DMS114 treated with DMSO at 0.1 percent for 48 hours (cell line): ENCODE results near the gene SH3BP1.
"Not testable (repeated sequence)": the region's sequence is repeated elsewhere in the genome, so short reads cannot be mapped to it uniquely, and the experiment has no call there.

Source experiments
- DNase-seq: peaks from one replicate; lab custom pipeline; 2025; ENCODE audit not compliant: unreplicated experiment; lab: John Stamatoyannopoulos, UW

Gene SH3BP1

DNA sequence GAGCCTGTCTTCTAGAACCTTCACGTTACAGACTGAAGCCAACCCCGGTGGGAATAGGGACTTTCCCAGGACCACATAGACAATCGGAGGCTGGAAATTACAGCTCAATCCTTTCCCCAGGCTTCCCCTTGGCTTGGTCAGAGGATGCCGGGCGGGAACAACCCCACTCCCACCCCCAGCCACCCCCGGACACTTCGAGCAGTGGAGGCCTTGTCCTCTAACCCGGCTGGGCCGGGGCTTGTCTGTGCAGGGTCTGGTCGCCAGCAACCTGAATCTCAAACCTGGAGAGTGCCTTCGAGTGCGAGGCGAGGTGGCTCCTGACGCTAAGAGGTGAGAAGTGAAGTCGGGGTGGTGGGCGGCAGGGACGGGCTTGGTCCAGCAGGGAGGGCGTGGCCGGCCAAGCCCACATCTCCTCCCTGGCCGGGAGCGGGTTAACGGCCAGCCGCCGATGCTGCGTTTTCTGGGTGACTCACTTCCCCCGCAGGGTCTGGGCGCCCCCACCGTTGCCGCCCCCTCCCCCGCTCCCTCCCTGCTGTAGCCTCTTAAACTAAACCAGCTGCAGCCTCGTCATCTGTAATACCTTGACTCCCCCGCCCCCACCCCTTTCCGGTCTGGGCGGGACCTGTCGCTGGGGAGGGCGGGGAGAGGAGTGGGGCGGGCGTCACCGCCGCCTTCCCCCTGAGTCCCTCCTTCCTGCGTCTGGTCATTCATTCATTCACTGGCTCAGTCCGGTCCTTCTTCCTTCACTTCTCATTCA lies 37.4 kb downstream of the SH3BP1 start:
- peak; percentile 58 for DNase-seq

DNA sequence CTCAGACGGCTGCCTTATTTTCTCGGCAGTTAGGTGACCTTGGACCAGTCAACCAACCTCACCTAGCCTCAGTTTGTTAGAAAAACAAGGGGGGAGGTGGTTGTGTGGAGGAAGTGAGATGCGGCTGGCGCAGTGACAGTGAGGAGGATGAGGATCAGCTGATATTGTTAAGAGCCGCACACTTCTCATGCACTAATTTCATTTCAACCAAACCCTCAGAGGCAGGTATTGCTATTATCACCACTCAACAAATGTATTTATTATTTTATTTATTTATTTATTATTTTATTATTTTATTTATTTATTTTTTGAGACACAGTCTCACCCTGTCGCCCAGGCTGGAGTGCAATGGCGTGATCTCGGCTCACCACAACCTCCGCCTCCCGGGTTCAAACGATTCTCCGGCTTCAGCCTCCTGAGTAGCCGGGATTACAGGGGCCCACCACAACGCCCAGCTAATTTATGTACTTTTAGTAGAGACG lies 38.1 kb downstream of the SH3BP1 start:
- DNase-seq: no peak

DNA sequence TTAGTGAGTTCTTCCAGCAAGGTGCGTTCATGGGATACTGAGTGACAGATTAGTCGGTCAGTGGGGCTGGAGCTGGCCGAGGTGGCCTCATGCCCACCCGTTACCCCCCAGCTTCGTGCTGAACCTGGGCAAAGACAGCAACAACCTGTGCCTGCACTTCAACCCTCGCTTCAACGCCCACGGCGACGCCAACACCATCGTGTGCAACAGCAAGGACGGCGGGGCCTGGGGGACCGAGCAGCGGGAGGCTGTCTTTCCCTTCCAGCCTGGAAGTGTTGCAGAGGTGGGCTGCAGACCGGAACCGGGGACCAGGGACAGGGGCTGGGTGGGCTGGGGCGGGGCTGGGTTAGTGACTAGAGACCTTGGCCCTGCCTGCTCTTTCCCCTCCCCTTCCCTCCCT lies 38.9 kb downstream of the SH3BP1 start:
- DNase-seq: no peak

DNA sequence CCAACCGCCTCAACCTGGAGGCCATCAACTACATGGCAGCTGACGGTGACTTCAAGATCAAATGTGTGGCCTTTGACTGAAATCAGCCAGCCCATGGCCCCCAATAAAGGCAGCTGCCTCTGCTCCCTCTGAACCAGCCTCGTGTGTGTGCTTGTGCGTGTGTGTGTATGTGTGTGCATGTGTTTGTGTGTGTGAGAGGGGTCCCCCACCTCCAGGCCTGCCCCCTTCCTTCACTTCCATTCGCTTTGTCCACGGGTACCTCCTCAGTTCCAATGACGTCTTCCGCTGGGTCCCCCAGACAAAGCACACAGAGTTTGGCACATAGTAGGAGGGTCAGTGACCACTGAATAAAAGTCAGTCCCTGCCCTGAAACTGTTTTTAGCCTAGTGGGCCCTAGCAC lies 40.2 kb downstream of the SH3BP1 start:
- no peak for DNase-seq

DNA sequence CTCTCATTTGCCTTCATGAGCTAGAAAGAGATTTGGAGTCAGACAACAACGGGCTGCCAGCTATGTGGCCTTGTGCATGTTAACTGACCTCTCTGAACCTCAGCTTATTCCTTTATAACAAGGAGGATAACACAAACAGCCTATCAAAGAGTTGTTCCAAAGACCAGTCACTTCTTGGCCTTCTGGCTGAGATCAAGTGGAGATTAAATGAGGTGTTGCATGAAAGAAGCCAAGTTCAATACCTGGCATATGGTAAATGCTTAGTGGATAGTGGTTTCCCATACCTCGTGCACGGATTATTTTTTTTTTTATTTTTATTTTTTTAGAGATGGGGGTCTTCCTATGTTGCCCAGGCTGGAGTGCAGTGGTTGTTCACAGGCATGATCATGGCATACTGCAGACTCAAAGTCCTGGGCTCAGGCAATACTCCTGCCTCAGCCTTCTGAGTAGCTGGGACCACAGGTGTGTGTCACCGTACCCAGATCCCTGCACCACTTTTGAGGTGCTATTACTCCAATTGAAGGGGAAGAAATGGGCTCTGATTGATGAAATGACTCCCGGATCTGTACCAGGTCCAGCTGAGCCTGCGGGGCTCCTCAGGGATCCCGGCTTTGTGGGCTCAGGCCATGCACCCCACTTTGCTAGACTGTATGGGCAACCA lies 40.9 kb downstream of the SH3BP1 start:
- no peak for DNase-seq

DNA sequence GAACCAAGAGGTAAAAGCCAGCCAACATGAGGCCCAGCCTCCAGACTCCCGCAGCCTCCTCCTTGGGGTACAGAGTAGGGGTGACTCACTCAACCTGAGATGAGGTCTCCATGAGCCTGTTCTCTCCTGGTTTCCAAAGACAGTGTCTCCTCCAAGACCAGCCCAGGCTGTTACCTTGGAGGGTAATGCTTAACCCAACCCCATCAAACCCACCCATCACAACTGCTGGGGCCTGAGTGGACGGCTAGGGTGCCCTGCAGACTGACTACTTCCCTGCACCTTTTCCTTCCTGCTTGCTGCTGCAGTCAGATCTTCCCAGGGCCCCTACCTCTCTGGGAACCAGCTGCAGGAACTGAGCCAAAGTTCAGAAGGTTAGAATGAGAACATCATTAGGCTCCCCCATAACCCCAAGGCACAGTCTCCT lies 41.5 kb downstream of the SH3BP1 start:
- no peak for DNase-seq

DNA sequence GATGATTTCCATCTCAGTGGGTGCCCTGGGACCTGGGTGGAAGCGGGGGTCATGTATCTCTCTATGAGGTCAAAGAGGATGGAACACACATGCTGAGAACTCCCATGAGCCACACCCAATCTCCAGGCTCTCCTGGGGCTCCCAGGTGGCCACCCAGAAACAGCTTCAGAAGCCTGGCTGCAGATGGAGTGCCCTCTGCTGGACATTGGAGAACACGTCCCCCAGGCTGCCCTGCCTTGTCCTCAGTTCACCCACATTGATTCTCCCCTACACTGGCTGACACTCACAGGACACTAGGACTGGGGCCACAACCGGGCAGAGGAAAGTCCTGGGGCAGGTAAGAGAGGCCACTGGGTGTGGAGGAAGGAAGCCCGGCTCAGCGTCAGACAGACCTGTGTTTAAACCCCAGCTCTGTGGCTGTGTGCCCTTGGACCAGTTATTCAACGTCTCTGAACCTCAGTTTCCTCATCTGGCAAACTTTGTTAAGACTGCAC lies 42.1 kb downstream of the SH3BP1 start:
- peak; percentile 40 for DNase-seq

DNA sequence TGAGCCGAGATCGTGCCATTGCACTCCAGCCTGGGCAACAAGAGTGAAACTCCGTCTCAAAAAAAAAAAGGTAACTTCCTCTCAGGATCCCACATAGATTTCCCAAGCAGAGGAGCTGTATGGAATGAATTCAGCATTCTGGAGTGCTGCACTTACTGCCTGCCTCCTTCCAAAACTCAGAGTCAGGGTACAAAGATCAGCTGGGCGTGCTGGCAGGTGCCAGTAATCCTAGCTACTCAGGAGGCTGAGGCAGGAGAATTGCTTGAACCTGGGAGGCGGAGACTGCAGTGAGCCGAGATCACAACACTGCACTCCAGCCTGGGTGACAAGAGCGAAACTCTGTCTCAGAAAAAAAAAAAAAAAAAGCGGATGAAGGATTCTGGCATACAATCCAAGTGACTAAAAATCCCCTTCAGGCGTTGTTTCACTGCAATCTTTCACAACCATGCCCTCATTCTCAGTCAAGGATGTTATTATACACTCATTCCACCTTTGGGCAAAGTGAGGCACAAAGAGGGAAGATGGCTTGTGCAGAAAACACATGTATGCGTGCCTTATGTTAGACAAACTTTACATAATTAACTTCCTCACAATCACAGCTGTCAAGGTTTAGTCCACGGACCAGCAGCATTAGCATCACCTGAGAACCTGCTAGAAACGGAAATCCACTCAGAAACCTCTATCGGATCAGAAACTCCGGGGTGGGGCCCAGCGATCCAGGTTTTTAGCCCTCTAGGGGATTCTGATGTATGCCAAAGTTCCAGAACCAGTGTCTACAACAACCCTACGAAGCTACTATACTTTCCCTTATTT lies 45.5 kb downstream of the SH3BP1 start:
- no peak for DNase-seq

DNA sequence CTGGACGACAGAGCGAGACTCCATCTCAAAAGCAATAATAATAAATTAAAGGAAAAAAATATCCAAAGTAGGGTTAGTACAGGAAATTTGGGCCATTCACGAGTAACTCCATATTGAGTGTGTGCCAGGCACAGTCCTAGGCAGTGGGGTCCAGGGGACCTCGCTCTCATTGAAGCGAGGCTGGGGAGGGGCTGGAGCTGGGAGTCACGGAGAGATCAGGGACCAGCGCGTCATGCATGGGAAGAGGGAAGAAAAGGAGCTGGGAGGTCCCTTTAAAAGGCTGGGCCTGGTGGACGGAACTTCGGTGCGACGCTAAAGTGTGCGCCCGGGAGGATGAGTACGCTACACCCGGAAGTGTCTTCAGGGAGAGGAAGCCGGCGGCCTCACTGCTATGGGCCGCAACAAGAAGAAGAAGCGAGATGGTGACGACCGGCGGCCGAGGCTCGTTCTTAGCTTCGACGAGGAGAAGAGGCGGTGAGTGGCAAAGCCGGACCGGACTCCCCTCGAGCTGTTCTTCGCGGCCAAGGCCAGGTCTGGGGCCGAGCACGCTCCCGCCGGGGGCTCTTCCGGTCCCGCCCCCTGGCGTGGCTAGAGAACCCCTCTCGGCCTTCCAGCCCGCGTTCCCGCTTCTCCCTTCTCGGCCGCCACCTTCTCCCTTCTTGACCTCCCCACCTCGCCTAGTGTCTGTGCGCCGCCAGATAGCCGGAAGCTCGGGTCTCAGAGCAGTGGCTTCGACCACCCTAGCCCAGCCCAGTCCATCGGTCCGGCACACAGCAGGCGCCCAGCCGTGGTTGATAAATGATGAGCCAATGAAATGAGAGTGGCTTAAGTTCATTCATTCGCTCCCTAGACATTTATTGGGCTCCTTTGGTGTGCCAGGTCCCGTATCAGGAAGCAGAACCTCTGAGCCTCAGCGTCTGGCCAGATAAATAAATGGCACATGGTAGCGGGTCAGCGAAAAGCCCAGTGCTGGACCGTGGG lies 46.8 kb downstream of the SH3BP1 start, which contains the start of gene NOL12:
NOL12 (plus strand) TSS at position 342 of the 981 bp plus-strand sequence; CDS start at position 392, 50 bp downstream.
- DNase-seq: peak; percentile 79

DNA sequence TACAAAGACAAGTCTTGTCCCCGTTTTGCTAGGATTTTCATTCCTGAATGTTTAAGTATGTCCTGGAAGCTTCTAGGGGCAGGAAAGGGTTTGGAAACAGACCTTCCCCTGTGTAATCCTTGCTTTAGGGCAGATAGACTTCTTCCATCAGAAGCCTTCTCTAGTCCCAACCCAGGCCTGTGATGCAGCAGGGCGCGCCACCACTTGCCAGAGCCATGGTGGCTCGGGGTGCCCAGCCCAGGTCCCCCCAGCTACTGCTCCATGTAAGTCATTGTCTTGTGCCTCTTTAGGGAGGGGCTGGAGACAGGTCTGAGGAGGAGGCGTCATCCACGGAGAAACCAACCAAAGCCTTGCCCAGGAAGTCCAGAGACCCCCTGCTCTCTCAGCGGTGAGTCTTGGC lies 50.9 kb downstream of the SH3BP1 start:
- DNase-seq: no peak

DNA sequence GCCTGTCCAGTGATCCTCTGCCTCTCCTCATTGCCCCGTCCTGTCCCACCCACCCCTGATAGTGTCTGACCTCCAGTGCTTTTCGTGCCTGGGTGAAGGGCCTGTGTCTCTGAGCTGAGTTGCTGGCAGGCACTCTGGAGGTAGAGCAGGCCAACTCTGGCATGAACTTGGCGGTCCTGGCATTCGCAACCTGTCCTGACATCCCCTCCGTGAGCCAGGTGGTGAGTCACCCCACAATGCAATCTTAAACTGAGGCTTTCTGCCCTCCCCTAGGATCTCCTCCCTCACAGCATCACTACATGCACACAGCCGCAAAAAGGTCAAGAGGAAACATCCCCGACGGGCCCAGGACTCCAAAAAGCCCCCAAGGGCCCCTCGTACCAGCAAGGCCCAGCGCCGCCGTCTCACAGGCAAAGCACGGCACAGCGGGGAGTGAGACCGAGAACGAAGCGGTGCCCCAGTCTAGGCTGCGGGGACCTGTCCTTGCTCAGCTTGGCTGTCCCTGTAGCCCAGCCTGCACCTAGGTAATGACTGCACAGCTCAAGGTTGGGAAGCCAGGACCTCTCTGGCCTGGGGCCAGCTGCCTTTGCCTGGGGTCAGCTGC lies 51.5 kb downstream of the SH3BP1 start:
- DNase-seq: no peak

DNA sequence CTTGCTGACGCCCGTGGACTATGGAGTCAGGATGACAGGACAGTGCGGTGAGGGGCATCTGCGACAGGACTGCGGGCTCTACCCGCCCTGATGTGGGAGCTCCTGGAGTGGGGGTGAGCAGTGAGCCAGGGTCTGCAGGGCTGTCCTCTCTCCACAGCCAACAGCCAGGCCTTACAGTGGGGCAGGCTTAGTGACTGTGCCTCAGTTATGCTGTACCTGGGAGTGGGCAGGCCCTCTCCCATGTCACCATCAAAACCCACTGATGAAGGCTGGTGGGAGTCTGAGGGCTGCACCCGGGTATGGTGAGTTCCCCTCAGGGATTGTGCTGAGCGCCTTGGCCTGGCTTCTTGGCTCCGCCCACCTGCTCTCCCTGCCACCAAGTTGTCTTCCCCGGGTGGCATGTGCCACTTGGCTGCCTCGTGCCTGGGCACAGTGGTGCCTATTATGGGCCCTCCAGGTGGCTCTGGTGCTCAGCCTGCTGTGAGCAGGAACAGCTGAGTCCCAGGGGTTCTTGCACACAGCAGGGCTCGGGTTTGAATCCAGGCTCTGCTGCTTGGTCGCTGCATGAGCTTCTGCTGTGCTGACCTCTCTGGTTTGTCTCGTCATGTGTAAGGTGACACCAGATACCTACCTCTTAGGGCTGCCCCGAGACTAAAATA lies 53.3 kb downstream of the SH3BP1 start:
- no peak for DNase-seq

DNA sequence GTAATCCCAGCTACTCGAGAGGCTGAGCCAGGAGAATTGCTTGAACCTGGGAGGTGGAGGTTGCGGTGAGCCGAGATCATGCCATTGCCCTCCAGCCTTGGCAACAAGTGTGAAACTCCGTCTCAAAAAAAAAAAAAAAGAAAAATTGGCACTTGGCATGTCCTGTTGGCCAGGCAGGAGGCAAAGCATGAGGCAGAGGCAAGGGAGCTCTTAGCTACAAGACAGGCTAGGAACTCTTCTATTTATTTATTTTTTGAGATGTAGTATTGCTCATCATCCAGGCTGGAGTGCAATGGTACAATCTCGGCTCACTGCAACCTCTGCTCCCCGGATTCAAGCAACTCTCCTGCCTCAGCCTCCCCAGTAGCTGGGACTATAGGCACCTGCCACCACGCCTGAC lies 54.7 kb downstream of the SH3BP1 start:
- DNase-seq: not testable (repeated sequence)

DNA sequence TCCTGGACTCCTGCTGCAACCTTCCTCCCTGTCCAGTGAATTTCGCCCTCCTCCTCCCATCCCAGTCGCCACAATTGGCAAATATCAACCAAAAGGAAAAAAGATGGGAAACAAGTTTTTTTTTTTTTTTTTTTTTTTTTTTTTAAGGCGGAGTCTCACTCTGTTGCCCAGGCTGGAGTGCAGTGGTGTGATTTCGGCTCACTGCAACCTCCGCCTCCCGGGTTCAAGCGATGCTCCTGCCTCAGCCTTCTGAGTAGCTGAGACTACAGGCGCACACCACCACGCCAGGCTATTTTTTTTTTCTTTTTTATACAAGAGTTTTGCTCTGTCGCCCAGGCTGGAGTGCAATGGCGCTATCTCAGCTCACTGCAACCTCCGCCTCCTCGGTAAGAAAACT lies 56.8 kb downstream of the SH3BP1 start:
- not testable (repeated sequence) for DNase-seq

DNA sequence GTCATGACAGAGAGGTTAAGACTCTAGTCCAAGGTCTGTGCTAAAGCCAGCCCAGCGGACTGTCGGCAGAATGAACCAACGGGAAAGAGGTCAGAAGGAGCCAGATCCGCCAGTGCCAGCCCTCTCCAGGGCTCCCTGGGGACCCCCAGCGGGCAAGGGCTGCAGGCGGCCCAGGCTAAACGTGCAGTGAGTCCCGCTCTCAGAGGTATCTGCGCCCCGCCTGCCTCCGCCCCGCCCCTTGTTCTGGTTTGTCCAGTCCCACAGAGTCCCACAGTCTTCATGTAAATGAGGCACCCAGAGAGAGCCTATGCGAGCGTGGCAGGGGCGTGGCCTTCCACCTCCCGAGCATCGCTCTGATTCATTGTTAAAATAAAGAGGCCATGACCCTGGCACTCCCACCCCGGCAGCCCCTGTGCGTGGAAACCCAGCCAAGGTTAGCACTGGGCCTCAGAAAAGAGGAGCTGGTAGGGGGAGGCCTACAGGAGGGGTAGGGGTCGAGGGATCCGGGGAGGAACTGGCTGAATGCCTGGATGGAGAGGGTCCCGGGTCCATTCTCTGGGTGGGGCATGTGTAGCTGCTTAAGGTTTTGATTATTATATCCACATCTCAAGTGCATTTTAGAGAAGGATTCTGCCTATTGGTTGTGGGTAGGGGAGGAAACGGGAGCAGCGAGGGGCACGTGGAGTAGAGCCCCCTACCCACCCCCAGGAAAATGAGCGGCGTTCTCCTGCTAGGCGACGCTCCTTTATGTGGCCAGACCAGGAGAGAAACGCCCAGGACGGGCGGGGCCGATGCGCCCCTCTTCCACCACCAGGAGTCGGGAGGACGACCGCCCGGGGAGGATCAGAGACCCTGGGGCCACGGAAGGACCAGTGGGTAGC lies 57.4 kb downstream of the SH3BP1 start, which contains the start of gene TRIOBP:
TRIOBP (plus strand) TSS at position 392 of the 881 bp plus-strand sequence. CDS start 4,318 bp downstream, outside the sequence.
- DNase-seq: no peak

DNA sequence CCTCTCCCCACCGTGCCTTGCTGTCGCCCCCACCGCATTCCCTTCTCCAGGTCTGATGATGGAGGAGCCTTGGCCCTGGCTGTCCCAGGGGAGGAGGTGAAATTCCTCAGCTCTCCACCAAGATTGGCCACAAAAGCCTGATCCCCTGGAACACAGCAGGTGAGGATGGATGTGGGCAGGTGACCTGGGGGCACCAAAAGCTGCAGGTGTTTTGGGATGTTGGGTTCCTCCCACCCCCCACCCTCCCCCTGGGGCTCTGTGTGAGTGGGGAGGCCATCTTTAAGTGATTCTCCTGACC lies 58.0 kb downstream of the SH3BP1 start:
- DNase-seq: no peak

DNA sequence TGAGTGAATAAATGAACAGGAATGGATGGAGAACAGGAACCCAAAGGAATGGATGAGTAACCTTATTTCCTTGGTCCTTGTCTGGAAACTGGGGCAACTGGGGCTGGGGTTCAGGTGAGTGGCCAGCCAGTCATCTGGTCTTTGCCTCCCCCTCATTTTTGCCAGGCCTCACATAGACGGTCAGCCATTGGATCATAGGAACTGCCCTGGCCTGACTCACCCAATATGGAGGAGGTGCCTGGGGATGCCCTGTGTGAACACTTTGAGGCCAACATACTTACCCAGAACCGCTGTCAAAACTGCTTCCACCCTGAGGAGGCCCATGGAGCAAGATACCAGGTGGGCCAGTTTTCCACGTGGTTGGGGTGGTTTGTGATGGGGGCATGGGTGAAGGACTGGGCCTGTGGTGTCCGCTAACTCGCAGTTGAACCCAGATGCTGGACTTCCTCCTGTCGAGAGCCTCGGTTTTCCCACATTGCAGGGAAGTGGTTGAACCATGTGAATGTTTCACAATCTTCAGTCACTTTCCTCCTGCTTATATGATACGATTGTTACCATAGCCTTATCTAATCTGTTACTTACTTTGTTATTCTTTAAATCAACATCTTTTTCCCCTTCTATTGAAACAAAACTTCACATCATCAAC lies 61.8 kb downstream of the SH3BP1 start:
- DNase-seq: no peak

DNA sequence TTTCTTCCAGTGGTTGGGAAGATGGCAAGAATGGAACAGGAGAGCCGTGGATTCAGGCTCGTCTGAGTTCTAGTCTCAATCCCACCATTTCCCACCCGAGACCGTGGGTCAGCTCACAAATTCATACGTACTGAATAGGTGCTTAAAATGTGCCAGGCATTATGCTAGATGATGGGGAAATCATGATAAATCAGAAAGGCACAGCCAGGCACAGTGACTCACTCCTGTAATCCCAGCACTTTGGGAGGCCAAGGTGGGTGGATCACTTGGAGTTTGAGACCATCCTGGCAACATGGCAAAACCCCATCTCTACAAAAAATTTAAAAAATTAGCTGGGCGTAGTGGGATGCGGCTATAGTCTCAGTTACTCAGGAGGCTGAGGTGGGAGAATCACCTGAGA lies 64.4 kb downstream of the SH3BP1 start:
- no peak for DNase-seq
